Mucosa of gallbladder (tissue), 1 donor: ENCODE measurements around the gene MRNIP. TPM values are rescaled to one million over a fixed set of nuclear protein-coding genes. Genes with fewer than 3 reads are reported as not detected.
"Not testable (repeated sequence)": the region's sequence is repeated elsewhere in the genome, so short reads cannot be mapped to it uniquely, and the experiment has no call there.

ENCODE experiments used
- DNase-seq: peaks from one replicate; pipeline ENCODE4 v3.0.0-alpha.2; 2020; ENCODE audit warnings: low spot score
- total RNA-seq: library from RNA; stranded (reverse); gene quantifications from one replicate; pipeline ENCODE4 v1.2.1, GENCODE V29; 2021
- donor health status: DM: no; HTN: no; CAD: no.

MRNIP gene
- total RNA-seq, 1 donor from 2014 or later: 38.6 TPM

DNA sequence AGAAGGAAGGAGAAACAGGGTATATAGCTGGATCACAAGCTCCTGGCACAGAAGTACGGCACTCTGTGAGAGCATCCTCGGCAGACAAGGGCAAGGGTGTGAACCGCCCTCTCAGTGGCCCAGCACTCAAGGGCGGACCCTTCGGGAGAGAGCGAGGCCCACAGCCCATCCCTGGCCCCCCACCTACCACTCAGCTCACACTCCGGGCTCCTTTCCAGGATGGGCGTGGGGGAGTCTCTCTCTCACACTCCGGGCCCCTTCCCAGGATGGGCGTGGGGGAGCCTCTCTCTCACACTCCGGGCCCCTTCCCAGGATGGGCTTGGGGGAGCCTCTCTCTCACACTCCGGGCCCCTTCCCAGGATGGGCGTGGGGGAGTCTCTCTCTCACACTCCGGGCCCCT lies 12.9 kb upstream of the MRNIP start:
- DNase-seq: not testable (repeated sequence)

DNA sequence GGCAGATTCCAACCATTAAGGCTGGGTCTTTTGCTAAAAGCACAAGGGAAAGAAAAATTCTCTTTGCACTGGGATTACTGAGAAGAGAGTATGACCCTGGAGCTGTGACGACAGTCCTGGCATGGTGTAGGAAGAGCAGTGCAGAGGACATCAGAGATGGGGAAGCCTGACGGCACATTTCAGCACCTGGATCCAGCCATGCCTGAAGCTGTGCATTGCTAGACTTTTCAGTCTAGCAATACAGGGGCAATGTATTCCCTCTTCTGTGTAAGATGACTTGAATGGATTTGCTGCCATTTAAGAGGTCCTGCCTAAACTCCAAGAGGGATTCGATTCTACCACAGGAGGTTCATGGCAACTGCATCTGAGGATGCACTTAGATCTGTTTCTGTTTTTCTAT lies 12.3 kb upstream of the MRNIP start:
- no peak for DNase-seq

DNA sequence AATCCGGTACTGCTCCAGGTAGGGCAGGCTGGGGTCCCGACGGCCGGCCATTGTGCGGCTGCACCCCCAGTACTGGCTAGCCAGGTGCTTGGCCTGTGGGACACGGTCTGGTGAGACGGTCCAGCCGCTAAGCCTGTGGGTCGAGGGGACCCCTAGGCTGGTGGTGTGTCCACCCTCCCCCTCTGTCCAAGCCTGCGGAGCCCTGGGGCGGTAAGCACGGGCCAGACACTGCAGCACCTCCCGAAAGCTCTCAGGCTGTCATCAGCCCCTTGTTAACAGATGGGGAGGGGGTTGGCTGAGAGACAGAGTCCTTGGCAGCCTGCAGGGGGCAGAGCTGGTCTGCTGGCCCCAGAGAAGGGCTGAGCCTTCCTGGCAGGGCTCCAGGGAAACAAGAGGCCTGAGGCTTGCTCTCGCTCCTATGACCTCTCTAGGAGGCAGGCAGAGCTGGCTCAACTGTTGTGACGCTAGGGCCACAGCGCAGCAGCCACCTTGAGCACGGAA lies 11.8 kb upstream of the MRNIP start:
- no peak for DNase-seq

GRCh38 chr5:179869641-179870402 lies 11.2 kb upstream of the MRNIP start:
- DNase-seq: no peak

GRCh38 chr5:179869101-179869500 lies 10.5 kb upstream of the MRNIP start:
- no peak for DNase-seq

GRCh38 chr5:179868541-179868940 lies 9.9 kb upstream of the MRNIP start:
- DNase-seq: no peak

DNA sequence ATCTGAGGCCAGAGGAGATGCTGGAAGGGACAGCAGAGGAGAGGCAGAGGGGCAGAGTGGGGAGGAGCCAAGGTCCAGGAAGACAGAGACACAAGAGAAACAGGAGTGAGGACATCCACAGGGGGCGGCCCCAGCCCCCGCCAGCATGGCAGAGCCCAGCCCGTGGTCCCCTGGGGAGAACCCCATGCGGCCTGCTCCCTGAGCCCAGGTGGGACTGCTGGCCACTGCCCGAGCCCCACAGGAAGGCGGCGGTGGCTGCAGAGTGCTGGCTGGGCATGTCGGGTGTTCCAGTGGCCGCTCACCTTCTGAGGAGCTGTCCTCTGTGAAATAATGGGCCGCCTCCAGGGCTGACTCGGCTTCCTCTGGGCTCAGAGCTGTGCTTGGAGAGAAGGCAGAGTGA lies 8.9 kb upstream of the MRNIP start:
- no peak for DNase-seq

DNA sequence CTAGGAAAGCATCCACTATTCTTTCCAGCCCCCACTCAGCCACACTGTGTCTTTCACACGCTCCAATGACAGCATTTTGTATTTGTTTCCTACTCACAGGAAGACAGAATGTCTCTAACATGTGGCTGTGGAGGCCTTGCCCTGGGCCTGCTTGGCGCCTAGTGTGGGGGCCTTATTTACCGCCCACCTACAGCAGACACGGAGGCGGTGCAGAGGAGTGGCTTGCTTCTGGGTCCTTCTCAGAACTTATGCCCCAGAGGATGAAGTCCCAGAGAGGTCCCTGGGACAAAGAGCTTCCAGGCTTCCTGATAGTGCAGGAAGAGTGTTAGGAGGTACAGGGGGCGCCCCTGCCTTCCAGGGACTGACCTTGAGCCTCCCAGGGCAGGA lies 8.5 kb upstream of the MRNIP start:
- no peak for DNase-seq

DNA sequence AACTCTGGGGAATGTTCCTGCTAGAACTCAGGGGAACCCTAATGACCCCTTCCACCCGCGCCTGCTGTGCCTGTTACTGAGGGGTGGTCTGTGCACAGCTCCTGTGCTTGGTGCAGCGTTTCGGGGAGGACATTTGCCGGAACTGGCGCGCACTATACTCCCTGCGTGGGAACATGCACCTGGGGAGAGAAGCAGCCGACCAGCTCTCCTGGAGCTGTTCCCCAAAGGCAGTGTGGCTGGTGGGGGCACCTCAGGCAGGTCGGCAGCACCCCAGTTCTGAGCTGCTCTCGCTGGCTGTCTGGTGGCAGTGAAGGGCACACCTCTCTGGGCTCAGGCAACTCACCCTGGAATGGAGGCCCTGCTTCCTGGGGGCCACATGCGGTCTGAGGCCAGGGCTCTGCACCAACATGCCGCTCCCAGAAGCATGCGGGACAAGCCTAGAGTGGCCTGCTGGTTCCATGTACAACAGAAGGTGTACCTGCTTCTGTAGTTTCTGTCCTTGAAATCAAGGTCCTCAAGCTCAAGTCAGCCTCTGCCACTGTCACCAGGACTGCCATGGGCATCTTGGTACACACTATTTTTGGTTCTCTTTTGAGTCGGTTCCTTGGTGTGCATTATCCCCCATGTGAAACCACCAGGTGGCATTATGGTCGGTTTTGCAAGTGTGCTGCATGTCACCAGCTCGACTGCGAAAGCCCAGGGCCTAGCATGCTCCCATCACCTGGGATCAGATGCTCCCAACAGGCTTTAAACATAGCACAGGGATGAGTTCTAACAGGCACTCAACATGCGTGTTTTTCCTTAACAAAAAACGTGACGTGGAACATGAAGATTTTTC lies 7.8 kb upstream of the MRNIP start:
- no peak for DNase-seq

- DNase-seq: no peak
Measured at GRCh38 chr5:179865491-179866240, 7.0 kb upstream of the MRNIP start.

GRCh38 chr5:179864686-179865085 lies 6.1 kb upstream of the MRNIP start:
- no peak for DNase-seq

GRCh38 chr5:179863449-179864085 lies 5.0 kb upstream of the MRNIP start:
- no peak for DNase-seq

DNA sequence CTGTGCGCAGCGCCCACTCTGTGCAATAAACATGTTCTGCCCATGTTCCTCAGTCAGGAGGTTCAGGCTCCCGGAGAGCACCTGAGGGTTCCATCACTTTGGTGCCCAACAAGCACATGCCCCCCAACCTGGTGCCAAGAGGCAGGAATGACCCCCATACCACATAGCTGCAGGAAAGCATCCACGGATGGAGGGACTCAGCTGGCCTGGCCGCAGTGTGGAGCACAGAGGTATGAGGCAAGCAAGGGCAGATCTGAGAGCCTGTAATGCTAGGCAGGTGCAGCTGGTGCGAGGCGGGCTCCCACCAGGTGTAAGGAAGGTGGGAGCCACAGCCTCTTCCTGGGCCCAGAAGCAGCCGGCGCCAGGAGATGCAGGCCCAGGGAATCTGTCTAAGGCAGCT lies 4.3 kb upstream of the MRNIP start:
- no peak for DNase-seq

GRCh38 chr5:179862296-179862695 lies 3.7 kb upstream of the MRNIP start:
- no peak for DNase-seq

GRCh38 chr5:179860301-179860700 lies 1.7 kb upstream of the MRNIP start:
- DNase-seq: no peak

DNA sequence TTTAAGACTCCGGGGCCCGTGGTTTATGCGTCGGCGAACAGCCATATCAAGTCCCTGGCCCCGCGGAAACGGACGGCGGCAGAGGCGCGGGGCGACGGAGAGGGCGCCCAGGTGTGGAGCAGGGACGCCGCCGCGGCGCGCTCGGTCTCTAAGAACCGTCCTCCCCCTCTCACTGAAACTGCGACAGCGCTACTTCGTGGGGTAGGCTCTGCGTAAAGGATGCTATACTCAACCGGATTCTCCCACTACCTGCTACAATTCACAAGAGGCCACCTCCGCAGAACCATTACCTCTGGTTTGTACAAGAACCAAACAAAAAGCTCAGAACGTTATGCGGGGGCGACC lies 404 bp downstream of the MRNIP start:
- no peak for DNase-seq

- DNase-seq: no peak
Measured at GRCh38 chr5:179854356-179854755, 4.3 kb downstream of the MRNIP start.

DNA sequence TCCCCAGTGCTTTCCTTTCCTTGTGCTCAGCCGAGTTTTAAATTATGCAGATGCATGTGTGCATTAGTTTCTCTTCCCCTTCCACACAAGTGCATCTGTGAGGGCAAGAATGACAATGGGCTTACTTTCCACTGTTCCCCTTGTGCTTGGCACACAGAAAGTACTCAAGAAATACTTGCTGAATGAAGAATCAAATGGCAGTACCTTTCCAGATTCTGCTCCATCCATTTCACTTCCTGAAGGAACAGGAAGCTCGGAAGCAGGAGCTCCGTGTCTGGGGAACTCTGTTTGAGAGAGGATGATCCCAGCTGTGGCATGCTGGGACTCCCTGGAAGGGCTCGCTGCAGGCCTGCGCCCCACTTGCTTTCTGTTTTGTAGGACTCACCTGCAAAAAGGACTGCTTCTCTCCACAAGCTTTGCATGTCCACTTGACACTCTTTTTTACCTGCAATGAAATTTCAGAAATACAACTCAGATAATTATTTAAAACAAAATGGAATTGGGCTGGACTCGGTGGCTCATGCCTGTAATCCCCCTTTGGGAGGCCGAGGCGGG lies 5.5 kb downstream of the MRNIP start:
- no peak for DNase-seq

- no peak for DNase-seq
Measured at GRCh38 chr5:179841621-179842020, 17.0 kb downstream of the MRNIP start.

- no peak for DNase-seq
Measured at GRCh38 chr5:179840766-179841165, 17.9 kb downstream of the MRNIP start.

DNA sequence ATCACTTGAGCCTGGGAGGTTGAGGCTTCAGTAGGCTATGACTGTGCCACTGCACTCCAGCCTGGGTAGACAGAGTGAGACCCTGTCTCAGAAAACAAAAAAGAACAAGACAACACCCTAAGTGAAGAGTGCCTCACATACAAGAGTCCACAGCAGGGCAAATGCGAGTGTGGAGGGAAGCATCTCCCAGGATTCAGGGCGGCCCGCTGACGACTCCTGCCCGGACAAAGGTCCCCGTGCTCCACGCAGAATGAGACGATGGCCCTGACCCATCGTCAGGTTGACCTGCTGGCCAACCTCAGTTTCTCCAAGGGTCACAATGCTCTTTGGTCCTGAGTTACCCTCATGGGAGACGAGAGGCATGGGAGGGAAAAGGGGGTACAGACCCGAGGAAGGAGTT lies 18.3 kb downstream of the MRNIP start:
- DNase-seq: no peak
